GM11168 (cell line): ENCODE measurements around the gene BABAM2.

Source experiments
- in situ Hi-C: fragments of 300-500 bp; cut with MboI; formaldehyde crosslinking; loops from one replicate; pipeline ENCODE4 v1.12.0; 2022; ENCODE audit warnings: low sequenced_read_pairs; ENCODE audit not compliant: unreplicated experiment

The BABAM2 gene

DNA sequence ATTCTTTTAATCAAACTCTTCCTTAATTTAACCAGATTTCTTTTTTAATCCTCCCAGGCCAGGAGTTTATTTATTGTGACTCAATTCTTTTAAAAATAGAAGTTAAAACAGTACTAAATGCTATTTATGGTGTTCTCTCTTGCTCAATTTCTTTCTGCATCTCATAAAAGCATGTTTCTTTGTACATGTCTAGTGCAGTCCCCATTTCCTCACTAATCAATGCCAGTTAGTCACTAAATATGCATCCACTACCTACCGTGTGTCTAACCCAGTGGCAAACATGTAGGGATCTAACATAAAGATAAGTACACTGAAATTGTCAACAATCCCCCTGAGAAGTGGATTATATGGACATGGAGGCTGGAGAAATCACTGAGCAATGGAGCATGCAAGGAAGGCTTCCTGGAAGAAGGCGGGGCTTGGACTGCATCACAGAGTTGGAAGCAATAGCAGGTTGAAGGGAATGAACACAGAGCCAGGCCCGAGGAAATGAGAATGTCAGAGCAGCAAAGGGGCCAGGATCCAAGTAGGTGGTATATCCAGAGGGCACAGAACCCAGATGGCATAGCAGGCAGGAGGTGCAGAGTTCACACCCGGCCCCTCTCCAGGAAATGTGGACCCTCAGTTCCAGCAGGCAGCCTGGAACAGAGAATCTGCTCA lies 396.9 kb downstream of the BABAM2 start:
- in situ Hi-C loops, result no loop called here

DNA sequence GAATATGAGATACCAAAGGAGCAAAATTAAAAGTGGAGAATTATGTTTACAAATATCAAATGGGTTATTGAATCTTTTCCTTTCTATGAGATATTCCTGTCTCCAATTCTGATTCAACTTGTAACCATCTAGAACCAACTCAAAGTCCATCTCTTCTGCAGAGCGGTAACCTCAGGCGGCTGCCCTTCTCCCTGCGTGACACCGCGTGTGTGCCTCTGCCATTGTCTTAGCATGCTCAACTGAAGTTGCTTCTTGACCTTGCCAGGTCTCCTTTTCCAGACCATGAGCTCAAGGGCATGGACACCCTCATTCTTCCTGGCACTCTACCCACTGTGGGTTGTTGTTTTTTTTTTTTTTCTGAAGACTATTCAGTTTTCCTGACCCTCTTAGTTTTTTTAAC lies 398.1 kb downstream of the BABAM2 start:
- in situ Hi-C loops, result no loop called here

DNA sequence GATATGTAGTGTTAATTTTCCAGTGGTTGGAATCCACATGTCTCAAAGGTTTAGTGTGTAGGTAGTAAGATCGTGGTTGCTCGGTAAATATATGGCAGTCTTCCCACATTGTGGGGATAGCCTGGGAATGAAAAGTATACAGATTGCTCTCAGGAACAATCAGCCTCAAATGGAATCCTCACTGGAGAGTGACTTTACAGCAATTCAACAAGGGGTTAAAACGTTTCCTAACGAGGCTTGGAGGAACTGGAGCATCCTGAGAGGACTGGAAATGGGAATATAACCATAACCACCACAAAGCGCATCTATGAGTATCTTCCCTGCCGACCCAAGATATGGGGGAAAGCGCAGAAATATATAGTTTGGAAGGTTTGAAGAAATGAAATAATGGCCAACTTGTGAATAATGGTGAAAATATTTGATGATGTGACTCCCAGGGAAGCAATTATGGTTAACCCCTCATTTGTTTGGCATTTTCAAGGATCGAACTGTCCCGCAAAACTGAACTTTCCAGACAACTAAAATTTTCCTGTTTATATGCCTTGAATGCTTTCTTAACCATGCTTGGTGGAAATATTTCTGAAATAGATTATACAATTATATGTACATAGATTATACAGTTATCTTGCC lies 401.4 kb downstream of the BABAM2 start:
- in situ Hi-C loops, result no loop called here

DNA sequence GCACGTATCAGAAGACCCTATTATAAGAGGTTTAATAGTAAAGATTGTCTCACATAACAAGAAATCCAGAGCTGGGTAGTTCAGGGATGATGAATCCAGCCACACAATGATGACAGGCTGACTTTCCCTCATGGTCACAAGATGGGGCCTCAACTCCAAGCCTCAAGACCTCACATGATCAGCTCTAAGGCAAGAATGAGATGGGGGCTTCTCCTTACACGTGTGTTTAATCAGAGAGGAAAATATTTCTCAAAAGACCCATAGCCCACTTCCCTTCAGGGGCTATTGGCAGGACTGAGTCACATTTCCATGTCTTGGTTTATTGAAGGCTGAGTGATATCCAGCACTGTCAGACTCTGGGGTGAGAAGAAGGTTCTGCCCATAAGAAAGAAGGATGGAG lies 402.0 kb downstream of the BABAM2 start:
- in situ Hi-C loops, result no loop called here

DNA sequence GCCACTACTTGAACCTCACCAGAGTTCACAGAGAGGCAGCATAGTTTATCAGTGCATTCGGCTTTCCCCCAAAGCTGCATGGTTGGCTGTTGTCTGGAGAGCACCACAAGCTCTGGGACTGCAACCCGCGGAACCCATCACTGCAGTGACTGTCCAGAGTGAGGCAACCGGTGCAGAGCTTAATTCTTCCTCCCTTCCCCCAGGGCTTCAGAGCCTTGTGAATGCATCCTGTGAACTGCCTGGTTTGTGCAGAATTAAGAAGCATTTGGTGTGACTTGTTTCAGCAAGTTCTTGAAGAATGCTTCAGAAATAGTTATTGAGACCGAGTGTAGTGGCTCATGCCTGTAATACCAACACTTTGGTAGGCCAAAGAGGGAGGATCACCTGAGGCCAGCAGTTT lies 402.9 kb downstream of the BABAM2 start:
- in situ Hi-C loops, result no loop called here

DNA sequence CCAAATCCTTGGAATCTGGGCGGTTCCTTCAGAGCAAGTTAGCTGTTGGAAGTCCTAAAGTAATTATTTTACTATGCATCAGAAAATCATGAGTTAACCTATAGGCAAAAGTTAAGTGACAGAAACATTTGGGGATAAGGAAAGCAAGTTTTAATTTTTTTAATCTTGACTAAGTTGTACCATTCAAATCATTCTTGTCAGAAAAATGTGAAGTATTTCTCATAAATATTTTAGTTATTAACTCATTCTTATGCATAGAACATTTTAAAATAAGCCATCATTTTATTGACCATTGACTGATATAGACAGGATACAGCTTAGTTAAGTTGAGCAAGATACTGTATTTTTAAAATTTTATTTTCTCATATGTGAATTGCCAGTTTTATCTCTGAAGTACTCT lies 403.9 kb downstream of the BABAM2 start:
- in situ Hi-C loops, result no loop called here

DNA sequence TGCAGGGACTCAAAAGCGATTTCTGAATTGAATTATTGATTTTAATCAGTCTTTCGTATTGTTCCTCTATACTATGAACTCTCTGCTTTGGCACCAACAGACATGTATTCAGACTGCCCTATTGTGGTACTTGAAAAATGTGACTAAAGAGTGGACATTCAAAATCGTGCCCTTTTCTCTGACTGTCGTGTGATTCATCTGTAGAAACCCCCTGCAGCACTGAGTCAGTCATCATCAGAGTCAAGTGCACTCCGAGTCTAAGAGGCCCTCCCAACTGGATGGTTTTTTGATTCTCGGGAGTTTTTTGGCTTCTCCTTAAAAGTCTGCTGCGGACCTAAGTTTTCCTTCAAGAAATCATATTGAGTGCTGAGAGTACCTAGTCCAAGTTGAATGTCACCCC lies 405.7 kb downstream of the BABAM2 start:
- in situ Hi-C loops, result no loop called here

DNA sequence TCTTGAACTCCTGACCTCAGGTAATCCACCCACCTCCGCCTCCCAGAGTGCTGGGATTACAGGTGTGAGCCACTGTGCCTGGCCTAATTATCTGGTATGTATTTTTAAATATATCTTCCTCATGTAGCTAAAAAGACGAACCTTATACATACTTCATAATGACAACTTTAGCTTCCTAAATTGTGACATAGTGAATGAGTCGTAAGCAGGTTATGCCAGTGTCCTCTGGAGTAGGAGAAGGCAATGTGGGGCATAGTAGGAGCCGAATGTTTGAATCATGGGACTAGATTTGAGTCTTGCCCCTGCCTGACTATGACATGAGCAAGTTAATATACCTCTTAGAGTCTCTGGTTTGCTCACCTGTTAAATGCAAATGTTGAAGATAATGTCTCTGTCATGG lies 406.4 kb downstream of the BABAM2 start:
- in situ Hi-C loops, result no loop called here

DNA sequence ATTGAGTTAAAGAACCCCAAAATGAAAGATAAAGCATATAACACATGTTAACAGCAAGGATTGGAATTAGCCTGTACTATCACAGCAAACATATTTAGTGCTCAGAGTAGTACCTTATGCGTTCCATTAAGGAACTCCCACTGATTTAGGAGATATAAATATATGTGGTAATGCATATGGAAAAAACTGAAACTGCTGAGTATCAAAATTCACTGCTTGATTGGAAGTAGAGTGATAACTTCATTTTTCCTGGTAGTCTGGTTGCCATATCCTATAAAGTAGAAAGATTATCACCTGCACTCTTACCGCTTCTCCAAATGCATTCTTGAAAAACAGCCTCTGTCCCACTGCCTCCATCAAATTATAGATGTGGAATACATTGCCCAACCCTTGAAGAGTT lies 407.0 kb downstream of the BABAM2 start:
- in situ Hi-C loops, result no loop called here

DNA sequence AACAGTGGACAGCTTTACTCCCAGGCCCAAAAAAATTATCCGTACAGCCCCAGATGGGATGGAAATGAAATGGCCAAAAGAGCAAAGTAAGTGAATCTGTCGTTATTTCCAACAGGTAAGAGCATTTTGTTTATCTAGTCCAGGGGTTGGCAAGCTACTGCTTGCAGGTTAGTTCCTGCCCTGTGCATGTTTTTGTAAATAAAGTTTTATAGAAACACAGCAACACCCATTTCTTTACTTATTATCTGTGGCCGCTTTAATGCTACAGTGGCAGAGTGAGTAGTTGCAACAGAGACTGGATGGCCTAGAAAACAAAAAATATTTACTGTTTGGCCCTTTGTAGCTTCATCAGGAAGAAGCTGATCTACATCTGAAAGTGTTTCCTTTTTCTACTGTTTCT lies 407.9 kb downstream of the BABAM2 start:
- in situ Hi-C loops, result no loop called here

DNA sequence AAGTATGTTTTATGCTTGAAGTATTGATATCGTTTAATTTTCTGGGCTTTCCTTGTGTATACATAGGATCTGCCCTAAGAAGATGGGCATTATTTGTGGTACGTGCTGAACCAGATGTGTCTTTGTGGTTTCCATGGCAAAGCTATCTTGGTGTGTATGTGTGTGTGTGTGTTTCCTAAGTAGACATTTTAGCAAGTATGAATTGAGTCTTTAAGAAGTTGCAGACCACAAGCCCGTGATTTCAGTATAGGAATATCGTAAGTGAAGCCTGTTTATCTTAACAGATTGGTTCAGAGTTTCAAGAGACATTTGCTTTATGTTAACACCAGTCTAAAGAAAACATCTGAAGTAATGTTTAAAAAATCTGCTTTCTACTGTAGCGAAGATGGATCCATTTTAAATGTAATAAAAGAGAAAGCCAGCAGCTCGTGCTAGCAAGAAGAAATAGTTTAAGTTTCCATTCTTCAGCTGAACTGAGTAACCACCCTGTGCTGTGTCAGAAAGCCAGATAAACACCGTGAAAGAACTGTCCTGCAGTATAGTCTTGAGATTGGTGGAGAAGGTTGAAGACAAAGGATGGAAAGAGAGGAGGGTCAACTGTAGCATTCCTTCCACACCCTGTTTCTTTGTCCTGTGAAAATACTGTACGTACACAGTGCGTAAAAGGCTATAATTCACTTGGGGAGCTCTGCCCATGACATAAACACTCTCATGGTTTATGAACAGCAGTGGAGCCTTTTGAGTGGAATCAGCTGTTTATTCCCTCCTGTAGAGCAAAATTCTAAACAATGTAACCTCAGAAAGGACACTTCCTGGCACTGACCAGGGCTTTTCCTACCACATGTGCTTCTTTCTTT lies 410.2 kb downstream of the BABAM2 start:
- in situ Hi-C loops, result no loop called here

DNA sequence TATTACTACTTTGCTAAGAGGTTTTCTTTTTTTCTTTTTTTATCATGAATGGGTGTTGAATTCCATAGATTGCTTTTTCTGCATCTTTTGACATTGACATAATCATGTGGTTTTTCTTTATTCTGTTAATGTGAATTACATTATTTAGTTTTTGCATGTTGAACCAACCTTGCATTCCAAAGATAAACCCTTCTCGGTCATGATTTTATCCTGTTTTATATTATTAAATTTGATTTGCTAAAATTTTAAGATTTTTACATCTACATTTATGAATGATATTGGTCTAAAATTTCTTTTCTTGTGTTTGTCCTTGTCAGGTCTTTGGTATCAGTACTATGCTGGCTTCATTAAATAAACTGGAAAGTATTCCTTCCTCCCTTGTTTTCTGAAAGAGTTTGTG lies 414.7 kb downstream of the BABAM2 start:
- in situ Hi-C loops, result no loop called here

DNA sequence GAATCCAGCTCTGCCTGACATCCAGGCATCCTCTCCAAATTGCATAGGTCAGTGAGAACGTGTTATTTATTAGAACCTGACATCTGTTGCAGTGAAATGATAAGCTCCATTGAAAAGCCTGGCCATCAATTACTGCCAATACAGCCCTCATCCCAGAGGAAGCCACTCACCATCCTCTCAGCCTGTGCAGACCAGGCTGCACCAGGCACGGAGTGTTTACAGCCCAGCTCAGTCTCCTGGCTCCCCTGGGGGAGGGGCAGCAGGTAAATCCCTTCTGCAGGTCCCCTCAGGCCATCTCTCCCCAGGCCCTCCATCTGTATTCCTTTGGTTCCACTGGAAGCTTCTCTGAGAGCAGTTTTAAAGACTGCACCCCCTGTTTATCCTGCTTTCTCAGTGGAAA lies 419.6 kb downstream of the BABAM2 start:
- in situ Hi-C loops, result no loop called here

DNA sequence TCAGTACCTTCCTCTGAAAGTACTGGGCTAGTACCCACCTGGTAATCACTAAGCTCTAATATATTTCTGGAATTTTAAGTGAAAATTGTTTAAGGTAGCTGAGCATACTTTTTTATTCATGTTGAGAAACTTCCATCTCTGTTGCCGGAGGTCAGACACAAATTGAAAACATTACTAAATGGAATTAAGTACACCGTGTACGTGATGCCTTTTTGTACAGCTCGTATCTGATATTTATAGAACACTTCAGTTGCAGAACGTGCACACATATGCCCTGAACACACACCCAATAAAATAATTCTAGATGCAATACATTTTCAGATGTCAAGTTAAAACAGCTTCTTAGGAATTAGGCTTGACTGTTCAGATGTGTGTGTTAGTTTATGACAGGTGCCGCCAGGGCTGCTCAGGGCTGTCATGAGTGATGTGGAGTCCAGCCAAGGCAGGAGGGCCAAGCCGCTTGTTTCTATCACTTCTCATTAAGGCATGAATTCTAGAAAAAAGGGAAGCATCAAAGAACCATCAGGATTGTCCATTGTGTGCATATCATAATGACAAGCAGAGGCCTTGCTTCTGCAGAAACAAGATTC lies 421.2 kb downstream of the BABAM2 start:
- in situ Hi-C loops, result no loop called here

DNA sequence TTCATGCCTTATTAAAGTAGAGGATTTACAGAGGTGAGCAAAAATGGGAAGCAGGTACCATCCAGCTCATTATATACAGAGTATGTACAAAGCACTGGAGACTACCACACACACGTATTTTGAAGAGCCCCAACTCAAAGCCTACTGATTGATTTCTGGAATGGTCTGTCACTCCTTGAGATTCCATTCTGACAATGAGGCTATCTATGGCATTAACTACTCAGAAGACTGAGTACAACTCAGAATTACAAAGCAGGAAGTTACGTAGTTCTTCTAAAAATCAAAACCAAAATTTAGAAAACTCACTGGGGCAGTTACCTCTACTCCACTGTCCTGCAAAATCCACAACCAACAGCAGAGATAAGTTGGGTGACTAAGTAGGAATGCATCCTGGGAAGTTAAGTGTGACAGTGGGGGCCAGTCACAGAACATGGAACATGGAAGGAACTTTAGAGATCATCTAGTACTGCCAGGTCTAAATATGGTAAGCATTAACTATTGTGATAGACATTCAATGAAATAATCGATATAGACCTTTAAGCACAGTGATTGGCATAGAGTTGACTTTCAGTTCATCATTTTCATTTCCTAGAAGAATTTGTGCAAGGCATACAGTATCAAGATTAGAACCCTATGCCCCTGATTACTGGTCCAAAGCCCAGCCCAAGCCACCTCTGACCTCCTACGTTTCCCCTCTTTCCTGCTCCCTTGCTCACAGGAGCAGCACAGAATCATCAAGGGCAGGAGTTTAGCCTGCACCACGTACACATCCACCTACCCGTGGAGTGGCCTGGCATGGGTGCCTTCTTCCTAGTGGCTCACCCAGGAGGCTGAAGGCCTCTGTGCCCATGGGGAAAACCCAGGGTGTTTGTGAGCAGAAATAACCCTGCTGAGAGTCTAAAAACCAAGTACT lies 422.0 kb downstream of the BABAM2 start:
- in situ Hi-C loops, result no loop called here

DNA sequence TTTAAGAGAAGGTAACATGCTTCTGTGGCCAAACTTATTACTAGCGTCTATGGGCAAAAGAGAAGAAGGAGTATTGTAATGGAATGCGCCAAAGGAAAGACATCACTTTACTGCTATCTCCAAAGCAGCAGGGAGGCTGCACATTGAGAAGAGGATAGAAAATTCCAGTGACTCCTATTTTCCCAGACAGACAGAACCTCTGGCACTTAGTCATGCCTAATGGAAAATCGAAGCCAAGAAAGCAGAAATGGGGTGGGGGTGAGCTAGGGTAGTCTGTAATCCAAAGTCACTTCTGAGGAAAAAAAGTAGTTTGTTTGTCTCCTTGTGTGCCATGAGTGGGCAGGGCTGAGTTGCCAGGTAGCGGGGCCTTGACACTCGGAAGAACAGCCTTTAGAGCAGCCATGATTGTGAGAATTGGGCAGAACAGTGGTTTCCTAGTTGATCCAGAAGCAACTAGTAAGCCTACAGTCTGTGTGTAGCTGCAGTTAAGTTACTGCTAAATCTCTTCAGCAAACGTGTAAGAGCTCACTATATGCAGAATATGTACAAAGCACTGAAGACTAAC lies 422.8 kb downstream of the BABAM2 start:
- in situ Hi-C loops, result no loop called here

DNA sequence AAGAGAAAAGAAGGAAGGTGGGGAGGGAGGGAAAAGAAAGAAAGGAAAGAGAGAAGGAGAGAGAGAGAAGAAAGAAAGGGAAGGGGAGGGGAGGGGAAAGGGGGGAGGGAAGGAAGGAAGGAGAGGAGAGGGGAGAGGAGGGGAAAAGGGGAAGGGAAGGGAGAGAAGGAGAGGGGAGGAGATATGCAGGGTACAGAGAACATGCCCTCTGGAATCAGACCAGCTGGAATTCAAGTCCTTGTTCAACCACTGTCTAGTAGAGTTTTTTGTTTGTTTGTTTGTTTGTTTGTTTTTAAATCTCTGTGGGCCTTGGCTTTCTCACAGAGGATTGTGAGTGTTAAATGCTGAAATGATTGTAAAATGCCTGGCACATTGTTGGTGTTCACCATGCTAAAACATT lies 424.4 kb downstream of the BABAM2 start:
- in situ Hi-C loops, result no loop called here

DNA sequence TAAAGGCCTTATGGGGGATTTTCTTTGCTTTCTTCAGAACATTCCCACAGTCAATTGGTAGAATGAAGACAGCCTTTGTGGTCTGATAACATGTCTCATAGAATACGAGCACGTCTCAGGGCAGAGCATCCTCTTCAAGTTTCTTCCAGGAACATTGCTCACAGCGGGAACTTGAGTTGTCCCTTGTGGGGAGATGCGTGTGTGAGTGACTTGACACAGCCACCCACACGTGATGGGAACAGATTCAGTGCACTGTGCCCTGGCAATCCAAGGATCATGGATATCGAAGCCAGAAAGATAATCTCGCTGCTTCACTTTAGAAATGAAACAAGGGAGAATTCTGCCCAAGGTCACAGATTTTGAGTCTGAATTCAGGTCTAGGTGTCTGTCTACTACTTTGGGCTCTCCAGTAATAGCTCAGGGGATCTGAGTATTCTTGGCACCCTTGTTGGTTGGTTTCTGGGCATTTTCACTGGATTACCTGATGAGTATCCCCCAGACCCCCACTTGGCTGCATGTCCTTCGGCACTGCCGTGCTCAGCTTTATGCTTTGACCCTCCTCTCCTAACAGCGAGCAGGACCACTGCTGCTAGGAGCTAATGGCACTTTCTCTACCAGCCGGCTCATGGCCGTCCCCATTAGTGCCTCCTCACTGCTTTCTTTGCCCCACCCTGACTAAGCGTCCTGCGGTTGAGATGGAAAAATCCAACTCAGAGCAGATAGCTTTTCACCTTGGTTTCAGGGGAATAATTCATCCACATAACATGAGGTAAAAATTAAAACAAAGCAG lies 426.2 kb downstream of the BABAM2 start:
- in situ Hi-C loops, result no loop called here

DNA sequence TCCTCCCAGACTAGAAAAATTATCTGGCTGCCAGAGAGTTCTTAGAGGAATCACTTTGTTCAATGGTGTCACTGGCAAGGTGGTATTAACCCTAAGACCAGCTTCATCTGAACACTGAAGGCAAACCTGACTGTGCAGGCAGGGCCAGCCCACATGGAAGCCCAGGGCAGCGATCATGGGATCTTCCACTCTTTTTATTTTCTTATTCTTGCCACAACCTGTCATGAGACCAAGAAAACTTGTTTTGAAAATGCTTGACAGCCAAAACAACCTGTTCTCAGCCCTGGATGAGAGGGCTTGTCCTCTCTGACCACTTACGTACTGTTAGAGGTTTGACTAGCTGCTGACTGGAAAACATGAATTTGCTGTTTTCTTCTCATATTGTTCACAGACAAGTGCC lies 426.9 kb downstream of the BABAM2 start:
- in situ Hi-C loops, result no loop called here
